ENCODE data around the gene PLEKHA6.
"Not testable (repeated sequence)": the region's sequence is repeated elsewhere in the genome, so short reads cannot be mapped to it uniquely, and the experiment has no call there.

Gene PLEKHA6

DNA sequence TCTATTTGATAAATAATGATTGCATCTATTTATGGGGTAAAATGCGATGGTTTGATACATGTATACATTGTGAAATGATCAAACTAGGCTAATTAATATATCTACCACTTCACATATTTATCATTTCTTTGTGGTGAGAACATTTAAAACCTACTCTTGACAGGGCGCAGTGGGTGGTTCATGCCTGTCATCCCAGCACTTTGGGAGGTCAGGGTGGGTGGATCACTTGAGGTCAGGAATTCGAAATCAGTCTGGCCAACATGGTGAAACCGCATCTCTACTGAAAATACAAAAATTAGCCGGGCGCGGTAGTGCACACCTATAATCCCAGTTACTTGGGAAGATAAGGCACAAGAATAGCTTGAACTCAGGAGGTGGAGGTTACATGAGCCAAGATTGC lies 25.3 kb downstream of the PLEKHA6 start:
- DNase-seq = no peak

DNA sequence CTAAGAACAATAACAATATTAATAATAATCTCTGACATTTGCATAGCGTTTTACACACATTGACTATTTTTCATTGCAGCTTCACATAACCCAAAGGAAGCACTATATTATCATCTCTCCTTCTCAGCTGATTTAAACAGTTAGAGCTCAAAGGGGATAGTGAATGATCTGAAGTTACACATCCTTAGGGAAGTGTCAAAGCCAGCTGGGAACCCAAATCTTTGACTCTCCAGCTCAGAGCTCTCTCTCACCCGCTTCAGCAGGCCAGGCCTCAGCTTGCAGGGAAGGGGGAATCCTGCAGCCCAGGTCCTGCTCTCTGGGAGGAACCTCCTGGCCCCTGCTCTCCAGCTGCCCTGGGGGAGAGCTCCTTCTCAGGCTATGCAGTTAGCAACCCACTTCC lies 26.3 kb downstream of the PLEKHA6 start:
- DNase-seq = no peak

DNA sequence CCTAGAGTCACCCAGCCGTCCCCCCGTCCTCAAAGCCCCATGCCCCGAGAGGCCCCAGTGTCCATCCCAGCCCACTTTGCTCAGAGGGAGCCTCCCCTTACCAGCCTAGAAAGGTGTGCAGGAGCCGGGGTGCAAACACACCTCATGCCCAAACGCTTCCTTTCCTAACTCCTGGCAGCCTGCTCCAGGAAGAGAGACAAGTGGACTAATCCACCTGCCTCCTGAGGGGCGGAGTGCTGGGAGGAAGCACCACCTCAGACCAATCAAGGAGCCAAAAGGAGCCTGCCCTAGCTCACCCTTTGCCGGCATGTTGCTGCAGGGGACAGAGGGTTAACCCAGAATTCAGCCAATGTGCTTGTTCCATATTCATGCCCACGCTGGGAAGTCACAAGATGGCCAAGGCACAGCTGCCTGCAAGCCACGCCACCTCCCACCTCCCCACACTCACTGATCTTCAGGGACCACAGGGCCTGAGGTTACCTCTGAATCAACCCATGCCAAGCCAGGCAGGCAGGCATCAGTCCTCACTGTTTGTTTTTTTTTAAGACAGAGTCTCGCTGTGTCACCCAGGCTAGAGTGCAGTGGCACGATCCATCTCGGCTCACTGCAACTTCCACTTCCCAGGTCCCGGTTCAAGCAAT lies 27.8 kb downstream of the PLEKHA6 start:
- DNase-seq = no peak

DNA sequence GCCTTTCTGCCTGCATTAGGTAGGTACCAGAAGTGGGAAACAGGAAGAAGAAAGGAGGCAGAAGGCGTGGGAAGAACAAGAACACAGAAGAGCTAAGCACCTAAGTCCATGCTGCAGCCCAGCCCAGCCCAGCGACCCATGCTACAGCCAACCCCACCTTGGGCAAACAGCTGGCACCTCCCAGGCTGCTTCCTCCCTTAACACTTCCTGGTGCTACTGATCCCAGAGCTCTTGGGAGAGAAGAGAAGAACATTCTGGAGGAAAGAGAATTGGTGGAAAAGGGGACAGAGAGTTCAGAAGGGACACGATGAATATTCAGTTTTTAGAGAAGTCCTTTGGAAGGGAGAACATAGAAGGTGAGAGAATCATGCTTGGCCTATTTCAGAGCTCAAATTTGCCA lies 28.5 kb downstream of the PLEKHA6 start:
- no peak for DNase-seq

DNA sequence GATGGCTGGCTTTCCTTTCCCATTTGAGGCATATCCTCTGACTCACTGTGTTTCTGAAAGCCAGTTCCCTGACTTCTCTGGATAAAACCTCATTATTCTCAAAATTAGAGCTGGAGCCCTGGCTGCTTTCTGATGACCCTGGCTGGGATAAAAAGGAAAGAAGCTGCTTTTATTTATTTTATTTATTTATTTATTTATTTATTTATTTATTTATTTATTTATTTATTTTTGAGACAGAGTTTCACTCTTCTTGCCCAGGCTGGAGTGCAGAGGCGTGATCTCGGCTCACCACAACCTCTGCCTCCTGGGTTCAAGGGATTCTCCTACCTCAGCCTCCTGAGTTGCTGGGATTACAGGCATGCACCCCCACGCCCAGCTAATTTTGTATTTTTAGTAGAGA lies 31.9 kb downstream of the PLEKHA6 start:
- not testable (repeated sequence) for DNase-seq

DNA sequence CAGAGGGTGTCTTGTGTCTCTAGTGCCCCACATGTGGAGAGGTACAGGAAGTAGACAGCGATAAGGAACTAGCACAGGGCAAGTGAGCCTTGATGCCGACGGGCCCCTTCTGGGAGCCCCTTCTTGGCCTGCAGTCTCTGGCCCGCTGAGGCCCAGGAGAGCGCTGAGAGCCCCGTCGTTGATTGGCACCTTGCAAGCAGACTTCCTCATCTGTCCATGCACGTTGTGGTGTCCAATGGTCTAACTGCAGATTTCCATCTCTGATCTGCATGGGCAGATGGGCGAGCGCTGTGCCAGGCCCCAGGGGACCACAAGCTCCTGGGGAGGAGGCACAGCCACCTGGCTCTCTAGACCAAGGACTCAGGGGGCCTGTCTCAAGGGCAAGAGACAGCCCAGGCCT lies 32.4 kb downstream of the PLEKHA6 start:
- no peak for DNase-seq

DNA sequence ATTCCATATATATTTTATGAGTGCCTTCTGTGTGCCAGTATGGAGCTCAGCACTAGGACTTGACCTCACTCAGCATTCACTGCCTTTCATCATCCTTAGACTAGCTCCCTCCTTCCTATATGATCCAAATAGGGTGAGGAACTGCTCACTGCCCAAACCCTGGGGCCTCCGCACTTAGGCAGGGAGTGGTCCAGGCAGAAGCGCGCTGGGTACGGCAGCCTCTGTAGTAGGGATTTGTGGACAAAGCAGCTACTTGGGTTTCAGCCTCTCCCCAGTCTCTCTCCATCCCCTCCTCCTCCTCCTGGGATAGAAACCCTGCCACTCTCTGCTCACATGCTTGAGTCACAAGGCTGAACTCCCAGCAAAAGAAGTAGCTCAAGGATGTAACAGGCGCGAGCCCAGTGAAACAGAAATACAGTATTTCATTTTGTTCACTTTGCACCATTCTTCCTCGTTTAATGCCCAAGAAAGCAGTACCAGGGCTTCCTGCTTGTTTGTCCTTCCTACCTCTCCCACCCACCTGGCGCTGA lies 32.9 kb downstream of the PLEKHA6 start:
- no peak for DNase-seq

DNA sequence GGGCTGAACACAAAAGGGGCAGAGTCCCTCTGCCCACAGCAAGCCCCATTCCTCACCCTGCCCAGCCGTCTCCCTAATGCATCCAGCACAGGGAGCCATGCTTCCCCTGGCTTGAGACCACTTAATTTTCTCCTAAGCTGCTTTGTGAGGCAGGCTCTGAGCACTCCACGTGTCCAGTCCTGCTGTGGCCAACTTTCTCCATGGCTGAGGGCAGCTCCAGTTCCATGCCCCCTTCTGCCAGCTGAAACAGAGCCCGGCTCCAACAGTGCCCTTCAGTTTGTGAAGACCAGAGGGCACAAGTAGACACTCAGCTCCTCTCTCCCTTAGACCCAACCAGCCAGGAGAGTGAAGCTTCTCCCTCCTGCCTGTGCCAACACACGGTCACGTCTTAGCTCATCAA lies 33.8 kb downstream of the PLEKHA6 start:
- DNase-seq = no peak

DNA sequence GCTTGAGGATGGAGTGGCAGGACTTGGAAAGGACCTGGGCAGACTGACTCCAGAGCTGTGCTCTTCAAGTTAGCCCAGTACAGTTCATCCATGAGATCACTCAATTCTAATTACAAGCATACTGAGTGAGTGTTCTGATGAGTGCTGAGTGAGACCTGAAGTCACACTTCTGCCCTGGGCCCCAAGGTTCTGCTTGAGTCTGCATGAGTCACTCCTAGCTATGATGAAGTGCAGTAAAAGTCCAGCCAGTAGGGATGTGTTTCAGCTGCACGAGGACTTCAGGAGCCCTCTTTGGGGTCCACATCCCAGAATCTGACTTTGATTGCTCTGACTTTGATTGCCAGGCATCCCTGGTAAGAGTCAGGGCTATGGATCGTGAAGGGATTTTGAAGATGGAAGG lies 35.8 kb downstream of the PLEKHA6 start:
- no peak for DNase-seq

DNA sequence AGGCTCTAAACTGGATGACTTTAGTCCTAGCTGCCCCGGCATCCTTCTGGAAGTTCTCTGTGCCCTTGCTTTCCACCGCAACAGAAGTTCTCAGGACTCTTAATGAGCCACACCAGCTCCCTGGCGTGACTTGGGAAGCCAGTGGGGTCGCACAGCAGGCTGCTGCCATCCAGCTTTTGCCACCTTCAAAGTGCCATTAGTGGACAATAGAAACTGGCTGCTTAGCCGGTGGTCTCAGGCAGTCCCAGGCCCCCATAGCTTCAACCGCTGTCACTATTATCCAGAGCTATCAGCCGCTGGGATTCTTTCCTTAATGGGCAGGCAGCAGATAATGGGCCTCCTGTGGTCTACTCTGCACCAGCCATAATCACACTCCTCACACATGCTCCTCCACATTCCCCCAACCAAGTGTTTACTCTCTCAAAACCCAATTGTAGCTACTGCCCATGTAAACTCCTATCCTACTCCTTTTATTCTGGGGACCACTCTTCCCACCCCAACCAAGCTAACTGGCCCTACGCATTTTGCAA lies 37.3 kb downstream of the PLEKHA6 start:
- DNase-seq = no peak

DNA sequence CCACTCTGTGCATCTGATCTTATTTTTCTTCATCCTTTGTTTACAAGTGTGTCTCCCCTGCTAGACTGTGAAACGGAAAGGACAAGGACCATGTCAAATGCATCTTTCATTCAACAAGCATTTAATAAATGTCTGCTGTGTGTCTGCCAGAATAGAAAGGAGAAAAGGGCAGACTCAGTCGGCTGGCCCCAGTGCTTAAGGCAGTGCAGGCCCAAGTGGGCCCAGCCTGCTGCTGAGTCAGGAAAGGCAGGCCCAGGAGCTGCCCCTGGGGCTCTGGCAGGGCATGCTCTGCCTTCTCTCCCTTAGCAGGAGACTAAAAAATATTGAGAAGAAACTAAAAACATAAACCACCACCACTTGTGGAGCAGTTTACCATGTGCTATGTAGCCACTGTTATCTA lies 38.1 kb downstream of the PLEKHA6 start:
- DNase-seq = no peak

DNA sequence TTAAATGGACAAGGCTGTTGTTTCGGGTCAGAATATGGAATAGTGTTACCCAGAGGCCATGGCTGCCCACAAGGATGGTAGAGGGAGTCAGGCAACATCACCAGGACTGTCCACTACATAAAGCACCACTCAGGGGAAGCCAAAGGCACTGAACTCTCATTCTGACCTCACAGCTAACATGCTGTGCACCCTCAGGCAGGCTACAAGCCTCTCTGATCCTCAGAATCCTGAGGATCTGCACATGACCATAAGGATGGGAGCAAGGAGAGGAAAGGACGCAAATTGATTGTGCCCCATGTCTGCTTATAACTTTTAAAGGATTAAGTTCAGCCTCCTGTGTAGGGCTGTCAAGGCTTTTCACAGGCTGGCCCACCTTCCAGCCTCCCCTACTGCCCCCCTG lies 38.7 kb downstream of the PLEKHA6 start:
- DNase-seq = no peak

DNA sequence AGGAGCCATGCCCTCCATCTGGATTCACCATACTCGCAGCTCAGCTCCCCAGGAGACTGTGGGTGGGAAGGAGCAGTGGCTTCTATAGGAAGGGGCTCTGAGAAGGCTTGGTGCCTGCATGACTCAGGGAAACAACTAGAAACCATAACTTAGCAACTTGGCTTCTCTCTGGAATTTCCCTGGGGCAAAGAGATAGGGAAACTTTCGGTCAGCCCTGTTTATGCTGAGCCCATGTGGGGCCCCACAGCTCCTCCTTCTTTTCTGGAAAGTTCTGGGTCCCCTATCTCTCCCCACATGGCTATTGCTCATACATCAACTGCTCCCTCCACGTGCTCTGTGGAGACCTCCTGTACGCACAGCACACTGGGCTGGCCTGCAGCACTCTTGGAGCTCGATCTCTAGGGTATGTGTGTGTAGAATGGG lies 39.3 kb downstream of the PLEKHA6 start:
- DNase-seq = no peak

DNA sequence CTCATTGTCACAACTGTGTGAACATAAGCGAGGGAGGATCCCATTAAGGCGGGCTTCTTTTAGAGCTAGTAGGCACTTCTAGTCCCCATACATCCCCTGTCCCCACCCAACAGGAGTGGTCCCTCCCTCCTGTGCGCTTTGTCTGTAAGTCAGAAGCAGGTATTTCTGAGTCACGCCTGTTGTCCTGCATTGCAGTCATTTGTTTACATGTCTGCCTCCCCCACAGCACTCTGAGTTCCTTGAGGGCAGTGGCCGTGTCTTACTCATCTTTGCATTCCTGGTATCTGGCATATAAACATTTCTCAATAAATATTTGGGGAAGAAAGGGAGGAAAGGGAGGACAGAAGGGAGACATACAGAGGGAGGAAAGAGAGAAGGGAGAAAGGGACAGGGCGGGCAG lies 40.3 kb downstream of the PLEKHA6 start:
- no peak for DNase-seq

DNA sequence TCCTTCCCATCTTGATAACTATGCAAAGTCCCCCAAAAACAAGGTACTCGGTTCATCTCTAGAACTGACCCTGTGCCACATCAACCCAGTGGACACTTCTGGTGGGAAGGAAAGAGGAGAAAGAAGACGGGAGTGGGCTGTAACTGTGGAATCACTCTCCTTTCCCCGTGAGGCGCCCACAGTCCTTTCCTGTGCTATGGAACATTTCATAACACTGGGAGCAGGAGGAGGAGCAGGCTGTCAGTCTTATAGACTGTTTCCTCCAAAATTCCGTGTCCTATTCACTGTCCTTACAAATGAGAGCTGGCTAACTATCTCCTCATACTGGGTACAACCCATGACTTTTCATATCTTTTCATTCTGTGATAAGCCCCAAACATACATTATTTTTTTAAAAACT lies 40.7 kb downstream of the PLEKHA6 start:
- DNase-seq = no peak

DNA sequence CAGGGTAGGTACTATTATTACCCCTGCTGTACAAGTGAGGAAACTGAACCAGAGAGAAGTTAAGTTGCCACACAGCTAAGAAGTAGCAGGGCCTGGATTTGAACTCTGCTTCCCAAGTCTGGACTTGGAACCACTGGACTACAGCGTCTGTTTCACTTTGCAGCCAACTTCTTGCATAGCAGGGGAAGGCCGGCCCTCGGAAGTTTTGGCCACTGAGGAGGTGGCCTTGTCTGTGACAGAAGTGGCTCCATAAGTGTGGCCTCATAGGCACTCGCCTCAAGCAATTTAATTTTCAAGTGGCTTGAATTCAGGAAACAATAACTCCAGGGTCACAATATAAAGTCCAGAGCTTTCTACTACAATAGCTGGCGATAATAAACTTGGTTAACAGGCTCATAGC lies 41.4 kb downstream of the PLEKHA6 start:
- DNase-seq = no peak

DNA sequence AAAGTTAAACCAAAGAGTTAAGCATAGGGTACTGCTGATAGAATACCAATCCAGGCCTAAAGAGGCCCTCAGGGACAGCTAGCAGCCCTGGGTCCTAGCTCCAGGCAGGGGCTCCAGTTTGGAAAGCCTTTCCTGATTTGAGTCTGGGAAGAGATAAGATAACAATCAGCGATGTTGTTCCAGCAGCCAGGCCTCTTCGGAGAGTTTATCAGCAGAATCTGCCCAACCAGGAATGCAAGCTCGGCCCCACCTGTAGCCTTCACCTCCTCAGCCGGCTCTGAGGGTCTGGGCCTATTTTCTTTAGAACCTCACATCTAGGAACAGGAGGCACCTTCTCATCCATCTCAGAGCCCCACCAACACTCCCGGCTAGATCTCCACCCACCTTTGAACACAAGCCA lies 42.6 kb downstream of the PLEKHA6 start:
- no peak for DNase-seq

DNA sequence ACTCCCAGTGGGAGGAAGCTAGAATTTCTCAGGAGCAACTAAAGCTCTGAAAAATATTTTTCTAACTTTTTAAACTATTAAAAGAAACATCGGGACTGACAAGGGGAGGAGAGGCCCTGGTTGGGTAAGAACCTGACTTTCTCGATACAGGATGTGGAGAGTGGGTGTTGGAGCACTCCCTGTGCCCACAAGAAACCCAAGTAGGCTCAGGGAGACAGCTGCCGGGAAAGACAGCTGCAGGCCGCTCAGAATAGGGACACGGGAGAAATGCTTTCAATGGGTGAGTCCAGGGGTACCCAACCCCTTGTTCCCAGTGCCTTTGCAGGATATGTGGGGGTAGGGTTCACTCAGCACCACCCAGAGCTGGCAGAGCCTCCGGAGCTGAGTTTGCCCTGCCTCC lies 43.6 kb downstream of the PLEKHA6 start:
- no peak for DNase-seq

DNA sequence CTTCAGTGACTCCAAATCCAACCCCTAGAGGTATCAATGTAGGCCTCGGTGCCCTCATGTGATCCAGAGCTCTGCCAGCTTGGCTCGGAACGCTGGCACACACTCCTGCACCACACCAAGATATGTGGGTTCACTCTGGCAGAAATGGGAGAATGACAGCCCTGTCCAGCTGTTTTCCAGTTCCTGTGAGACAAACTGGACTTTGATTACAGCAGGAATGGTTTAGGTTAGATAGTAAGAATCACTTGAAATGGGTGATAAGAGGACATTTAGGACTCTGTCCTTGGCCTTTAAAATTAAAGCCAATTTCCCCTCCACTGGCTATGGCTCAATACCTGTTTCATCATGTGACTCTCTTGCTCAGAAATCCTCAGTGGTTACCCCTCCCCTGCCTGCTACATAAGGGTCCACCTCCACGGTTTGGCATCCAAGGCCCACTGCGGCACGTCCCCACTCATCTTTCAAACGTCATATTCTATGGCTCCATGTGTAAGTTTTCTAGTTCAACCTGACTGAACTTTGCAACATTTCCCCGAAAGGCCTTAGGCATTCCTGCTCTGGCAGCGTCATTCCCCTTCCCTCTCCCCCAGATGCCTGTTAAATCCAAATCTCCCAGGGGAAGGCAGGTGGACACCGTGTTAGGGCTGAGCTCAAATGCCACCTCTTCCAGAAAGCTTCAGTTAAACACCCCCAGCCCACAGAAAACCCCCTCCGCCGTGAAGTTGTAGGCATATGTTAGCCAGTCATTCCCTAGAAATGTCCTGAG lies 44.7 kb downstream of the PLEKHA6 start:
- DNase-seq = no peak

DNA sequence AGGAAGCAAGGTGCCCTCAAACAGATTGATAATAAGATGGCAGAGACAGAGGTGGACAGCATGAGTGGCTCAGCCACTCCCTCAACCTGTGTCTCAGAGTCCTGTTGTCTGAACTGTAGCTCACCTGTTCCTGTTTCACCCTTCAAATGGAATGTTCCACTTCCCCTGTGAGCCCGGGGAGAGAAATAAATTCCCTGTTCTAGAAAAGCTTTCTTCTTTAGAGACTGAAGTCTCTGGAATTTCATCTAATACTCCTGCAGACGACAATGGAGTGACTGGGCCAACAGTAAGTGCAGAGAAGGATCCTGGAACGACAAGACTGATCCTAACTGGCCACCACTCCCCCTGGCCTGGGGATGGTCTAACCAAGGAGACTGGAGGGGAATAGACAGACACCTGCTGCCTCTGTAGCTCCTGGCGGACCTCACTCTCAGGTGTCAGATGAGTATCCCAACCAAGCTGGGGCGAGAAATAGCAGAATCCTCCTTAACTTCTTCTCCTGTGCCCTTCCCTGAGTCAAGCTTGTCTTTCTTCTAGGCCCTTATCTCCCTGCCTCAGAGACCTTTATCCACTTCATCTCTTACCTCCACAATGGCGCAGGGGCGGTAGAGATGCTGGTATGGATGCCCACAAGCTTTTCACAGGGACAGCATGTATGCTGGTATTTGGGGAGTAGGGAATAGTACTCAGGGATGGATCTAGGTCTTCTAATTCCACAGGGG lies 45.4 kb downstream of the PLEKHA6 start:
- peak; percentile 56 for DNase-seq

DNA sequence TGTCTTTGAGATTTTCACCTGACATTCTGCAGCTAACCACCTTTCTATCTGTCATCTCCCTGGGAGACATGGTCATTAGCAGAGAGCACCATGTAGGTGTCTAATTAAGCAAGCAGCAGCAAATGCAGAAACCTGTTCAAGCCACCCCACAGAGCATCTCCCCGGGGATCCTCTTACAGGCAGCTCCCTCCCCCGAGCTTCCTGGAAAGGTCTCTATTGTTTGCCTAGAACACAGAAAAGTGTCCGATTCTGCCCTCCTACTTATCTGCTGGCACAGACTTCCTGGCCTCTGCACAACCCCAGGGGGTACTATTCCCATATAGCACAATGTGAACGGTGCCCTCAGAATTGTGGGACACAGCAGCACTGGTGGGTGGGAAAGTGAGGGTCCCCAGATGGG lies 46.1 kb downstream of the PLEKHA6 start:
- peak; percentile 81 for DNase-seq

DNA sequence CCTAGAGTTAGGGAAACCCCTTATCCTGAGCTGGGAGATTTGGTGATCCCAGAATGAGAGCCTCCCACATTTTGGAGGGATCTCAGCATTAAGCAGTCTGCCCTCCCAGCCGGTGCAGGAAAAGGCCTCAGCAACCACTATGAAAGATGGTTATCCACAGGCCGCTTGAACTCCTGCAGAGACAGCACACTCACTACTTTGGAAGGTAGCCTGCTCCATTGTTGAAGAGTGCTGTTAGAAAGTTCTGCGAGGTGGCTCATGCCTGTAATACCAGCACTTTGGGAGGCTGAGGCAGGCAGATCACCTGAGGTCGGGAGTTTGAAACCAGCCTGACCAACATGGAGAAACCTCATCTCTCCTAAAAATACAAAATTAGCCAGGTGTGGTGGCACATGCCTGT lies 48.8 kb downstream of the PLEKHA6 start:
- not testable (repeated sequence) for DNase-seq

DNA sequence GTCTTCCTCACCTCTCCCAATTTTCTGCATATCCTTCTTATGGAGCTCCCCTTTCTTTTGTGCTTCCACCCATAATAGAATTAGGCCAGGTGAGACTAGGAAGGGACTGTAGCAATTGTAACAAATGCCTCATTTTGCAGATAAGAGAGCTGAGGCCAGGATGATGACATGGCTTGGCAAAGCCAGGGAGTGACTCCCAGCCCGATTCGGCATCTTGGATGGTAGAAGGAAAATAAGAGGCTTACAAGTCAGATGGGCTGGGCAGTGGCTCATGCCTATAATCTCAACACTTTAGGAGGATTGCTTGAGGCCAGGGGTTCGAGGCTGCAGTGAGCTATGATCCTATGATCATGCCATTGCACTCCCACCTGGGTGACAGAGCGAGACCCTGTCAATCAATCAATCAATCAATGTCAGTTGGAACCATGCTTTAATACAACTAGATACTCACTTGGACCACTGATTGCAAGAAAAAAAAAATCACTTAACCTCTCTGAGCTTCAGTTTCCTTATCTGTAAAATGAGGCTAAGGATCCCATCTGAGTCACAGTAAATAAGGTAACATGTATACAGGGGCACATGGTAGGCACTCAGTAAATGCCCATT lies 51.6 kb downstream of the PLEKHA6 start:
- DNase-seq = no peak

All from NCI-H2107 (cell line).